BJ (cell line): ENCODE measurements around the gene TNFRSF6B. TPM values are rescaled to one million over a fixed set of nuclear protein-coding genes. Genes with fewer than 3 reads are reported as not detected.

Experiments
- CTCF ChIA-PET: fragments of 350-600 bp; formaldehyde crosslinking; extraction: SDS; loops from one replicate; lab custom pipeline; 2021; ENCODE audit warnings: antibody characterized with exemption, inconsistent platforms; lab: Yijun Ruan, JAX
- POLR2A ChIA-PET: fragments of 300-600 bp; sonication (Branson Sonifier 250); formaldehyde crosslinking; extraction: SDS; loops from one replicate; lab custom pipeline; 2021; ENCODE audit warnings: antibody characterized with exemption; lab: Charles Lee
- DNase-seq: peaks from one replicate; pipeline ENCODE4 v3.0.0-alpha.2; 2011; ENCODE audit warnings: low read depth
- H3K27me3 ChIP-seq: 2 replicates; pipeline ENCODE4 v1.6.0; 2011; ENCODE audit warnings: low read length; ENCODE audit not compliant: control insufficient read depth, insufficient read depth
- H3K36me3 ChIP-seq: 2 replicates; pipeline ENCODE4 v1.5.1; 2011; ENCODE audit warnings: low read length; ENCODE audit not compliant: control insufficient read depth, insufficient read depth
- H3K4me3 ChIP-seq: 2 replicates; pipeline ENCODE4 v1.5.1; 2011; ENCODE audit warnings: low read depth, mild to moderate bottlenecking, control low read depth, low read length
- polyA plus RNA-seq: library from polyadenylated mRNA; depleted of rRNA; stranded (reverse); fragments of >200 nt; gene quantifications from 2 replicates; pipeline ENCODE4 v1.2.3, GENCODE V29; 2011
- TF ChIP-seq, protein P1 (sequence below): IDR thresholded peaks from 2 replicates; pipeline ENCODE4 v1.5.1; 2011; ENCODE audit warnings: low read depth, mild to moderate bottlenecking, control low read depth, inconsistent platforms, low read length, moderate library complexity; ENCODE audit not compliant: insufficient read depth

The TNFRSF6B gene
- polyA plus RNA-seq, 1 experiment: 3.2 TPM

DNA sequence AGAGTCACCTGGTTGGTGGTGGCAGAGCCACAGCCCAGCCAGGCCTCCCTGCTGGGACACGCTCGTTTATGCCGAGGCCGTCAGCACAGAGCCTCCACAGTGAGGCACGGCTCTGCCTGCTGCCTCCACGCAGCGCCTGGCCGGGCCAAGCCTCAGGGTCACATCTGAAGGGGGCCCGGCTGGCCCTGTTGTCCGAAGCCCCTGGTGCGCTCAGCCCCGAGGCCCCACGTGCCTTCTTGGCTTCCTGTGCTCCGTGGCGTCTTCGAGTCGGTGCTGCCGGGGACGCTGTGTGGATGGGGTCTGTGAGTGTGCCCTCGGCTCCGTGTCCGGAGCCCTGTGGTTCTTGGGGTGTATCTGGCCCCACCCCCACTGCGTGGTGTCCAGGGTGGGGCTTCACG lies 10.4 kb upstream of the TNFRSF6B start:
- ChIA-PET CTCF (no interaction called here), POLR2A (no interaction called here)
- Histone ChIP-seq H3K36me3 (peaks cover 1% of the 10 kb centered on the region; the same call in 1 of the 2 replicates), H3K27me3 (no peaks in the 10 kb centered on the region), H3K4me3 (no peak overlapping the region)
- TF ChIP-seq, protein P1, sequence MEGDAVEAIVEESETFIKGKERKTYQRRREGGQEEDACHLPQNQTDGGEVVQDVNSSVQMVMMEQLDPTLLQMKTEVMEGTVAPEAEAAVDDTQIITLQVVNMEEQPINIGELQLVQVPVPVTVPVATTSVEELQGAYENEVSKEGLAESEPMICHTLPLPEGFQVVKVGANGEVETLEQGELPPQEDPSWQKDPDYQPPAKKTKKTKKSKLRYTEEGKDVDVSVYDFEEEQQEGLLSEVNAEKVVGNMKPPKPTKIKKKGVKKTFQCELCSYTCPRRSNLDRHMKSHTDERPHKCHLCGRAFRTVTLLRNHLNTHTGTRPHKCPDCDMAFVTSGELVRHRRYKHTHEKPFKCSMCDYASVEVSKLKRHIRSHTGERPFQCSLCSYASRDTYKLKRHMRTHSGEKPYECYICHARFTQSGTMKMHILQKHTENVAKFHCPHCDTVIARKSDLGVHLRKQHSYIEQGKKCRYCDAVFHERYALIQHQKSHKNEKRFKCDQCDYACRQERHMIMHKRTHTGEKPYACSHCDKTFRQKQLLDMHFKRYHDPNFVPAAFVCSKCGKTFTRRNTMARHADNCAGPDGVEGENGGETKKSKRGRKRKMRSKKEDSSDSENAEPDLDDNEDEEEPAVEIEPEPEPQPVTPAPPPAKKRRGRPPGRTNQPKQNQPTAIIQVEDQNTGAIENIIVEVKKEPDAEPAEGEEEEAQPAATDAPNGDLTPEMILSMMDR: no peak
- DNase-seq: no peak

DNA sequence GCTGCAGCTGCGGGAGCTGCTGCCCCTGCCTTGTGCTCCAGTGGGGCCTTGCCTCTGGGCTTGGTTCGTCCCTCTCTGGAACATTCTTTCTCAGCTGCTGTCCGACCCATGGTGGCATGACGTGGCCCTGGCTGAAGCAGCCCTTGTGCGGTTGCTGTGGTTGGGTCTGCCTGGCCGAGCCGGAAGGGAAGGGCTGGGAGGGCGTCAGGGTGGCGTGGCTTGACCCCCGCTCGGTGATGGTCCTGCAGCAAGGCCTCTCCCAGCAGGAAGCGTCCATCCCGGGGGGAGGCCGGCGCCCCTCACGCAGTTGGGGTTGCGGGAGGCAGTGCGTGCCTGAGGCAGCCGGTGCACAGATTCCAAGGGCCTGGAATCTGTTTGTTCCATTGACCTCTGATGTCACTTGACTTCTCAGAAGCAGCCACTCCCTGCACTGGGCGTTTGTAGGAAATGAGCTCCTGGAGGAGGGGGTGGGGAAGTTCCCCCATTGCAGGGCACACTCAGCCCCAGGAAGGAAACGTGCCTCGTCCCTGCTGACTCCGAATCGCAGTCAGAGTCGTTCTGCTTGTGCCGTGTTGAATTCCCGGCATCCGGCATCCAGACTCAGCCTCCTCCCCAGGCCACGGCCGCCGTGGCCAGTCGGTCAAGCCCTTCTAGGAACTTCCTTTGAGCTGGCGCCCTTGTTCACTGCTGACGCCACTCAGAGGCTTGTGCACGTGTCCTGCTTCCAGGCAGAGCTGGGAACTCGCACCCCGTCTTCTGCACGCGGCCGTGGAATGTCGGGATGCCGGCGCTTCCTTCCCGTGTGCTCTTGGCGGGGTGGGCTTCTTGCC lies 9.7 kb upstream of the TNFRSF6B start:
- TF ChIP-seq, protein P1: no peak
- peaks cover 1% of the 10 kb centered on the region; the same call in 1 of the 2 replicates for H3K36me3 ChIP-seq
- POLR2A ChIA-PET: interaction anchor here (0.6 kb wide), 1 partner anchor 115 kb away, joined by 5 read pairs; no protein-coding TSS in a partner anchor
- H3K27me3 ChIP-seq: no peaks in the 10 kb centered on the region
- no peak for DNase-seq
- no peak overlapping the region for H3K4me3 ChIP-seq
- CTCF ChIA-PET: interaction anchor here (1.5 kb wide), 1 partner anchor 149 kb away, joined by 3 read pairs; the partner anchor contains the start of gene PTK6

DNA sequence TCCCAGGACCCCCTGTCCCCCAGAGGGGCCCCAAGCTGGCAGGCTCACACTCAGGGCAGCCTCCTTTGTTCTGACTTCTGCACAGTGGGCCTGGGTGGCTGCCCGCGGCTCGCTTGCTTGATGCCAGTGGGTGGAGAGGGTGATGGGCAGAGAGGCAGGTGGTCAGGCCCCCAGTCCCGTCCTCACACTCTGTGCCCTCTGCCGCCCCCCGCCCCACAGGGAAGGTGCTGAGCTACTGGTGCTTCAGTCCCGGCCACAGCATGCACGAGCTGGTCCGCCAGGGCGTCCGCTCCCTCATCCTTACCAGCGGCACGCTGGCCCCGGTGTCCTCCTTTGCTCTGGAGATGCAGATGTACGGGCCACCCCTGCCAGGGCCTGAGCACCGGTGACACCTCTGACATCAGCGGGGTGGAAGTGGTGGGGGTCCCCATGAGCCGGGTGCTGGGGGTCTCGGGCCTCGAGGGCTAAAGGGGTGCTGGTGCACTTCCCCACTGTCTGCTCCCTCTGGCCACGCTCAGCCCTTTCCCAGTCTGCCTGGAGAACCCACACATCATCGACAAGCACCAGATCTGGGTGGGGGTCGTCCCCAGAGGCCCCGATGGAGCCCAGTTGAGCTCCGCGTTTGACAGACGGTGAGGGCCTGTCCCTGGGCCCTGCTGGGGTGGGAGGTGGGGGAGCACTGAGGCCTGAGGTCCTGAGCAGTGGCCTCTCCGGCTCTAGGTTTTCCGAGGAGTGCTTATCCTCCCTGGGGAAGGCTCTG lies 8.9 kb upstream of the TNFRSF6B start:
- POLR2A ChIA-PET: interaction anchor here (0.6 kb wide), 1 partner anchor 114 kb away, joined by 5 read pairs; no protein-coding TSS in a partner anchor
- DNase-seq: no peak
- Histone ChIP-seq H3K27me3 (no peaks in the 10 kb centered on the region), H3K36me3 (peaks cover 3% of the 10 kb centered on the region), H3K4me3 (no peak overlapping the region)
- CTCF ChIA-PET: interaction anchor here (1.5 kb wide), 1 partner anchor 150 kb away, joined by 3 read pairs; the partner anchor contains the start of gene PTK6
- TF ChIP-seq, protein P1: no peak

- TF ChIP-seq, protein P1: no peak
- H3K36me3 ChIP-seq: peaks cover 3% of the 10 kb centered on the region
- ChIA-PET CTCF (interaction anchor here (1.5 kb wide), 1 partner anchor 151 kb away, joined by 3 read pairs; the partner anchor contains the start of gene PTK6), POLR2A (no interaction called here)
- no peak overlapping the region for H3K4me3 ChIP-seq
- no peak for DNase-seq
- H3K27me3 ChIP-seq: no peaks in the 10 kb centered on the region
Observed at GRCh38 chr20:63688228-63689045, 8.0 kb upstream of the TNFRSF6B start.
